Measurements from ENCODE around the gene EIF4E1B. TPM values are rescaled to one million over a fixed set of nuclear protein-coding genes. Genes with fewer than 3 reads are reported as not detected.

Gene EIF4E1B
- total RNA-seq, 1 experiment from 2014 or later = not detected

DNA sequence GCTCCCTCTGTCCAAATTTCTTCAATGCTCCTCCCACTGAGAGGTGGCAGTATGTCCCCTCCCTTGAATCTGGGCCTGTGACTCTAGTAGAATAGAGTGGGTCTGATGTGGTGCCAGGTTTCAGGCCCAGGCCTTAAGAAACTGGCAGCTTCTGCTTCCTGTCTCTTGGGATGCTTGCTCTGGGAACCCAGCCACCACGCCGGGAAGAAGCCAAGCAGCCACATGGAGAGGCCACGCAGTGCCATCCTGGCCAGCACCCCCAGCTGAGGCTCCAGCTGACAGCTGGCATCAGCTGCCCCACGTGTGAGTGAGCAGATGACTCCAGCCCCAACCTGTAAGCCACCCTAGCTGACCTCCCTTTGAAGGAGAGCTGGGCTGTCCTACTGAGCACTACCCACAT lies 9.5 kb downstream of the EIF4E1B start:
- no peak for DNase-seq (ENCODE audit: low read depth in 1 of 2, low spot score in 2 of 2)
- no peak overlapping the region for H3K27ac ChIP-seq
- H3K36me3 ChIP-seq = no peaks in the 10 kb centered on the region
- peaks cover 26% of the 10 kb centered on the region for H3K27me3 ChIP-seq (replicated peaks)
- no peaks in the 10 kb centered on the region for H3K9me3 ChIP-seq (replicated peaks)
- H3K4me3 ChIP-seq = no peak overlapping the region
- no peaks in the 10 kb centered on the region for H3K4me1 ChIP-seq (replicated peaks)

DNA sequence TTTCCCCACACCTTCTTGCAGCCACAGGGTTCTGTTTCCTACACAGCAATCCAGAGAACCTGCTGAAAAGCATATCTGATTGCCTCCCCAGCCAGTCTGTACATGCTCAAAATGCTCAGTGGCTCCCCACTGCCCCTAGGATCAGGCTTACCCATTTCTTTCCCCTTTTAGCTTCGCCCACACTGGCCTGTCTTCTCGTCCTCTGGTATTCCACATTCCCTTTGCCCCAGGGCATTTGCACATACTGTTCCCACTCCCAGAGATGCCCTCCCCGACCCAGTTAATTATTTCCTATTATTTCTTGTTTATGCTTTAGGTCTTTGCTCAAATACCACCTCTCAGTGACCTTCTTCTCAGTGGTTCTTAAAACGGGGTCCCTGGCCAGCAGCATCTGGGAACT lies 10.1 kb downstream of the EIF4E1B start:
- Histone ChIP-seq H3K4me1 (replicated peaks) (no peaks in the 10 kb centered on the region), H3K36me3 (no peaks in the 10 kb centered on the region), H3K27me3 (replicated peaks) (peaks cover 23% of the 10 kb centered on the region), H3K9me3 (replicated peaks) (no peaks in the 10 kb centered on the region), H3K27ac (no peak overlapping the region), H3K4me3 (no peak overlapping the region)
- DNase-seq (ENCODE audit: low read depth in 1 of 2, low spot score in 2 of 2) = no peak

DNA sequence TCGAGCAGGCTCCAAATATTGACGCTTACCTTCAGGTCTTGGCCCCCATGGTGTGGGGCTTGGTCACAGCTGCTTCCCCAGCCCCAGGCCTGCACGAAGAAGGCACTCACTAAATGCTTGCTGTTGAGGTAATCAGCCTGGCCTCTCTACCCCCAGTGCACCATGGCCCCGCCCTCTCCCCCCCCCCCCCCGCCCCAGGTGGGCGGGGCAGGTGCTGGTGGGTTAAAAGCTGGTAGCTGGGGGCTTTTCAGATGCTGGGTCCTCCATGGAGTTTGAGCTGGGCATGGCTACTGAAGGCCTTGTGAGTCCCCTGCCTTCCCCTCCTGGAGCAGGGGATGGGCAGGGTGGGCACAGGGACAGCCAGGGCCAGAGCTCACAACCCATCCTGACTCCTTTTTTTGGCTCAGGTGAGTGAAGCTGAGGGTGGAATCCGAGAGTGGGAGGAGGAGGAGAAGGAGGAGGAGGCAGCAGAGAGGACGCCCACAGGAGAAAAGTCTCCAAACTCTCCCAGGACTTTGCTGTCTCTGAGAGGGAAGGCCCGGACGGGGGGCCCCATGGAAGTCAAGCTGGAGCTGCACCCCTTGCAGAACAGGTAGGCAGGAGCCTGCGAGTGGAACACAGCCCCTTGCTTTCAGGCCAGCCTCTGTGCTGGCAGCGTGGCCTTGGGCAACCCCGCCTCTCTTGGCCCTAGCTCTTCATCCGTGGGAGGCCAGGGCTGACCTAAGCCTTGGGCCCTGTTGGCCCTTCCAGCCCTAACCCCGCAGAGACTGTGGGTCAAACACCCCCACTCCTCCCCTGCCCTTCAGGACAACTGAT lies 12.4 kb downstream of the EIF4E1B start:
- no peak for DNase-seq (ENCODE audit: low read depth in 1 of 2, low spot score in 2 of 2)
- peaks cover 6% of the 10 kb centered on the region for H3K4me1 ChIP-seq (replicated peaks)
- no peak overlapping the region for H3K4me3 ChIP-seq
- no peaks in the 10 kb centered on the region for H3K36me3 ChIP-seq
- H3K9me3 ChIP-seq (replicated peaks) = no peaks in the 10 kb centered on the region
- H3K27me3 ChIP-seq (replicated peaks) = peaks cover 5% of the 10 kb centered on the region; the same call in 1 of the 2 replicates
- no peak overlapping the region for H3K27ac ChIP-seq

DNA sequence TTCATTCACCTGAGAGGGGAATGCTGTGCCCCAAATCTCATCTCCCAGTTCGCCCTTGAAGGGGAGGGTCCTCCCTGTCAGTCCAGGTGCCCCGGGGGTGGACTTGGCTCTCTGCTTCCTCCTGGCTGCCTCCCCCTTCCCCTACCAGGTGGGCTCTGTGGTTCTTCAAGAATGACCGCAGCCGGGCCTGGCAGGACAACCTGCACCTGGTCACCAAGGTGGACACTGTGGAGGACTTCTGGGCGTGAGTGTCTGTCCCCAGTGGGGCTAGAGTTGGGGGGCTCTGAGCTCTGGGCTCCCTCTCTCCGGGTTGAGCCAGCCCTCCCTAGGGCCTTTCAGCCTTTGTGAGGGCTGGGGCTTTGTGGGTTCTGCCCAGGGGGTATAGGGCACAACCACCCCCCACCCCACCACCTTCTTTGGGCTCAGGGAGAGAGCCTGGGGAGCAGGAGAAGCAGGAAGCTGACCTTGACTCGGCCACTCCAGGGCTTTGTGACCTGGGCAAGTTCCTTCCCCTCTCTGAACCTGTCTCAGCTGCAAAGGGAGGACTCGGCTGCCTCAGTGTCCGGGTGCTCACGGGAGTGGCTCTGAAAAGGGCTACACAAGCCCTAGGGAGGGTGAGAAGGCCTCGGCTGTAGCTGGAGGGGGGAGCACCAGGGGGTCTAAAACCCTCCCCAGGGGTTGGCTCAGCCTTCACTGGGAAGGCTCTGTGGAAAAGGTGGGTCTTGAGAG lies 13.2 kb downstream of the EIF4E1B start:
- no peaks in the 10 kb centered on the region for H3K9me3 ChIP-seq (replicated peaks)
- no peak overlapping the region for H3K4me3 ChIP-seq
- H3K27me3 ChIP-seq (replicated peaks) = no peaks in the 10 kb centered on the region
- no peaks in the 10 kb centered on the region for H3K36me3 ChIP-seq
- DNase-seq (ENCODE audit: low read depth in 1 of 2, low spot score in 2 of 2) = no peak
- H3K27ac ChIP-seq = no peak overlapping the region
- H3K4me1 ChIP-seq (replicated peaks) = peaks cover 13% of the 10 kb centered on the region

DNA sequence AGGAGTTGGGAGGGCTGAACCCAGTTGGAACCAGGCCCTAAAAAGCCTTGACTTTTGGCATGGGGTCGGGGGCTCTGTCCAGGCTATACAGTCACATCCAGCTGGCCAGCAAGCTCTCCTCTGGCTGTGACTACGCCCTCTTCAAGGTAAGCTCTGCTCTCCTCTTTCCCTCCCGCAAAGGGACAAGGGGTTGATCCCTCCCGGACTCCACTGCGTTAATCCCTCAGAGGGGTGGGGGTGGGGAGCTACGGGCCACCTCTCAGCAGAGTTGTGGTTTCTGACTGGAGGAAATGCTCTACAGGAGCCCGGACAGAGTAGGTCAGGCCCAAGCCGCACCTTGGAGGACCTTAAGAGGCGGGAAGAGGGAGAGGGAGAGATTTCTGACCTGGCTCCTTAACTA lies 13.8 kb downstream of the EIF4E1B start:
- Histone ChIP-seq H3K4me3 (no peak overlapping the region), H3K27me3 (replicated peaks) (no peaks in the 10 kb centered on the region), H3K4me1 (replicated peaks) (peaks cover 16% of the 10 kb centered on the region), H3K27ac (no peak overlapping the region), H3K36me3 (no peaks in the 10 kb centered on the region), H3K9me3 (replicated peaks) (no peaks in the 10 kb centered on the region)
- no peak for DNase-seq (ENCODE audit: low read depth in 1 of 2, low spot score in 2 of 2)

DNA sequence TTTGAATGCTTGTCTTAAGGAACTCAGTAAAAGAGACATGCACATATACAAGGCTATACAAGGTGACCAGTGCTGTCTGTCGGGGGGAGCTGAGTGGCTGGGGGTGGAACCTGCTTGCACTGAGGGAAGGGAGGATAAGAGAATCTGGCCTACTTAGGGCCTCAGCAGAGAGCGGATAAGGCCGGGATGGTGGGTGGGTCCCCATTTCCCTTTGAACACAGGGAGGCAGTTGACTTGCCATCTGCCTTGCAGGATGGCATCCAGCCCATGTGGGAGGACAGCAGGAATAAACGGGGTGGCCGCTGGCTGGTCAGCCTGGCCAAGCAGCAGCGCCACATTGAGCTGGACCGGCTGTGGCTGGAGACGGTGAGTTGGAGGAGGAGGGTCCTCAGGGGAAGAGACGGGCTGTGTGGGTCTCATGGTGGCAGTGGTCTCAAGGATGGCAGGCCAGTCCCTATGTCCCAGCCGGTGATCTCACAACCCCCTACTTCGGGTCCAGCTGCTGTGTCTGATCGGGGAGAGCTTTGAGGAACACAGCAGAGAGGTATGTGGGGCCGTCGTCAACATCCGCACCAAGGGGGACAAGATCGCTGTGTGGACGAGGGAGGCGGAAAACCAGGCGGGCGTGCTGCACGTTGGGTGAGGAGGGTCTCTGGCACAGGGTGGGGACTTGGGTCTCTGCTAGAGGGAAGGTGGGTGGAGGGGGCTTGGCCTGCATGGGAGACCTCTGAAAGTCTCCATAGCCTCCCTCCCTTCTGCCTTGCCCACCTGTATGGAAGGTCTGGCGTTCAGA lies 14.6 kb downstream of the EIF4E1B start:
- Histone ChIP-seq H3K27ac (no peak overlapping the region), H3K36me3 (no peaks in the 10 kb centered on the region), H3K4me3 (no peak overlapping the region), H3K27me3 (replicated peaks) (no peaks in the 10 kb centered on the region), H3K9me3 (replicated peaks) (no peaks in the 10 kb centered on the region), H3K4me1 (replicated peaks) (peaks cover 16% of the 10 kb centered on the region)
- DNase-seq (ENCODE audit: low read depth in 1 of 2, low spot score in 2 of 2) = no peak

DNA sequence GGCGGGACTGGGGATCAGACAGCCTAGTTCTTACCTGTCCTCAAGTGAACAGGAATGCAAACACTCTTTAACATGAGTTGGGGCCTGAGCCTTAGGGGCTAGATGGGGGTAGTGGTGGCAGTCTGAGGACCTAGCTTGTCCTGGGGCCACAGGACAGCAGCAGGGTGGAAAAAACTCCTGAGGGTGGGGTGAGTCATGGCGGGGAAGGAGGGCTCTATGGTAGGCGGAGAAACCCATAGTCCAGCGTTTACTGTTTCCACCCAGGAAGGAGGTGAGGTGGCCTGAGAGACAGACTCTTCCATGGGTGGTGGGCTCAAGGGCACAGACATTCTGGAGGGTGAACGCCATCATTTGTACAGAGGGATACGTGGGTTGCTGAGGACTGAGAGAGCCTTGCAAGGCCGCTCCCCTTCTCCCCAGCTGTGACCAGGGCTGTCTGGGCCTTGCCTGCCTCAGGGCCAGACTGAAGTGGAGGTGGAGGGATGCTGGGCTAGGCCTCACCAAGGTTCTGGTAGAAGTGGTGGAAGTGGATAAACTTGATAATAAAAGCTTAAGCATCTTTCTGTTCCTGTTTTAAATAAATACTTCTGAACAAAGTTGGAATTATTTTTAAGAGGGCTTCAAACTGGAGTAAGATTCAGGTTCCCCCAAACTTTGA lies 15.7 kb downstream of the EIF4E1B start:
- DNase-seq (ENCODE audit: low read depth in 1 of 2, low spot score in 2 of 2) = no peak
- H3K27me3 ChIP-seq (replicated peaks) = no peaks in the 10 kb centered on the region
- H3K27ac ChIP-seq = no peak overlapping the region
- no peak overlapping the region for H3K4me3 ChIP-seq
- no peaks in the 10 kb centered on the region for H3K9me3 ChIP-seq (replicated peaks)
- H3K4me1 ChIP-seq (replicated peaks) = peaks cover 16% of the 10 kb centered on the region
- H3K36me3 ChIP-seq = no peaks in the 10 kb centered on the region

DNA sequence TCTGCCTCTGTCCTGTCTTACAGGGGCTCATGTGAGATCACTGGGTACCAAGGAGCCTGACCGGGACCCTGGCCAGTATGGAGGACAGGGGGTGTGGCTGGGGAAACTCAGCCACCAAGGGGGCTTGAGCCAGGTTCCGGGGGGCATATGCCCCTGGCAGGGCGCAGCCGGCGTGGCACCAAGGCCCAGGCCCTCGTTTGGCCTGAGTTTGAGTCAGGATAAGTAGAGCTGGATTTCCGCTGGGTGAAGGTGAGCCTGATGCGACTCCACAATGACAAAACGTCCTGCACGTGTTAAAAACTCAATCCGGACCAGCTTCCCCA lies 16.2 kb downstream of the EIF4E1B start:
- DNase-seq (ENCODE audit: low read depth in 1 of 2, low spot score in 2 of 2) = no peak
- no peaks in the 10 kb centered on the region for H3K9me3 ChIP-seq (replicated peaks)
- no peak overlapping the region for H3K27ac ChIP-seq
- H3K4me3 ChIP-seq = peak overlapping the region; percentile 57
- peaks cover 16% of the 10 kb centered on the region for H3K4me1 ChIP-seq (replicated peaks)
- H3K27me3 ChIP-seq (replicated peaks) = no peaks in the 10 kb centered on the region
- H3K36me3 ChIP-seq = no peaks in the 10 kb centered on the region

DNA sequence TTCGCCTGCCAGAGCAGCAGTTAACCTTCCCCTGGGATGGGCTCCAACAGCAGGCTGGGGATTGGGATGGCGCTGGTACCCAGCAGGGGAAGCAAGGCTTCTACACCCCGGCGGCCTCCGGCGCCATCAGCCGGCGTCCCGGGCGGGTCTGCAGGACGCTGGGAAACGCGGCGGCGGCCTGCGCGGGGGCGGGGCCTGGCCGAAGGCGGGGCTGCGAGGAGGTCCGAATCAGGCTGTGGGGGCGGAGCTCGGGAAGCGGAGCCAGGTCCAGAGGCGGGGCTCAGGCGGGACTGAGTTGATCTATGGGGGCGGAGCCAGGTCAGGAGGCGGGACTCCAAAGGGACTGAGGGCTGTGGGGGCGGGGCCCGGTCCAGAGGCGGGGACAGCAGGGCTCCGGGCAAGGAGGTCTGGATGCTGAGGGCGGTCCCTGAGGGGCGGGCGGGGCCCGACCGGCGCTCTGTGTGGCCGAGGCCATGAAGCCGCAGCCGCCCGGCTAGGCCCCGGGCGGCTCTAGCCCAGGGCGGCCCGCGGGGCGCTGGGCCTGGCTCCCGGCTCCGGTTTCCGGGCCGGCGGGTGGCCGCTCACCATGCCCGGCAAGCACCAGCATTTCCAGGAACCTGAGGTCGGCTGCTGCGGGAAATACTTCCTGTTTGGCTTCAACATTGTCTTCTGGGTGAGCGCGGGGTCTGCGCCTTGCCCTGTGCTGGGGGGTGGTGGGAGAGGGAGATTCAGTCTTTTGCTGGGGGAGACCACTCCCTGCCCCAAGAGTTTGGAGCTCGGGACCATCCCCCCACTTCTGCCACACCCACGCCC lies 16.8 kb downstream of the EIF4E1B start, which contains the start of gene TSPAN17:
TSPAN17 (plus strand) TSS at position 455 of the 813 bp plus-strand sequence; CDS start at position 587, 132 bp downstream.
- no peaks in the 10 kb centered on the region; the same call in 1 of the 2 replicates for H3K36me3 ChIP-seq
- H3K9me3 ChIP-seq (replicated peaks) = no peaks in the 10 kb centered on the region
- peak within 1 kb of the TSS; percentile 57 for H3K4me3 ChIP-seq
- peaks cover 16% of the 10 kb centered on the region for H3K4me1 ChIP-seq (replicated peaks)
- H3K27ac ChIP-seq = peak within 1 kb of the TSS; percentile 52
- DNase-seq (ENCODE audit: low read depth in 1 of 2, low spot score in 2 of 2) = peak; percentile 99 to 100
- no peaks in the 10 kb centered on the region for H3K27me3 ChIP-seq (replicated peaks)

DNA sequence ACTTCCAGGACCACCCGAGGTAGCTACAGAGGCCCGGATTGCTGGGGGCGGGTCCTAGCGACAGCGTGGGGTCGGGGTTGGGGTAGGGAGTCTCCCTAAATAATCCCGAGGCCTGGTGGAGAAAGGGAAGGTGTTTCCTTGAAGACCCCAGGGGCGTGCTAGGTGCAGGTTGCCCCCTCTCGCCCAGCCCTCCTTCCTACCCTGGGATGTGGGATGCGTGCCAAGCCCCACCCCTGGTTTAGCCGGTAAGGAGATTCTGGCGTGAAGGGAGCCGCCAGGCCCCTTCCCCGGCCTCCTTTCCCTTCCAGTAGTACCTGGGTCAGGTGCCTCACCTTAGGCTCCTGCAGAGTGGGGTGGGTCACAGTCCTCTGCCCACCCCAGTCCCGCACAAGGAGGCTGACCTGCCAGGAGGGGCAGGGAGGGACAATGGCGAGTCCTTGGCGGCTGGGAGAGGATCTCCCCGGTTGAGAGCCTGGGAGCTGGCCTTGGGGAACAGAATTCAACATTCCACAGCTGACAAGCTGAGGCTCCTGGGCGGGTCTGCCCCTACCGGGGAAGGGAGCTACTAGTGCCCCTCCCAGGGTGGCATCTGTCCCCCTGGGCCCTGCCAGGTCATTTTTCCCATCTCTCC lies 17.5 kb downstream of the EIF4E1B start:
- DNase-seq (ENCODE audit: low read depth in 1 of 2, low spot score in 2 of 2) = peak; percentile 63 to 76
- H3K4me3 ChIP-seq = peak overlapping the region; percentile 57
- H3K27ac ChIP-seq = peak overlapping the region; percentile 52; the same call in 1 of the 2 replicates
- peaks cover 16% of the 10 kb centered on the region for H3K4me1 ChIP-seq (replicated peaks)
- no peaks in the 10 kb centered on the region for H3K9me3 ChIP-seq (replicated peaks)
- H3K36me3 ChIP-seq = peaks cover 5% of the 10 kb centered on the region
- no peaks in the 10 kb centered on the region for H3K27me3 ChIP-seq (replicated peaks)

DNA sequence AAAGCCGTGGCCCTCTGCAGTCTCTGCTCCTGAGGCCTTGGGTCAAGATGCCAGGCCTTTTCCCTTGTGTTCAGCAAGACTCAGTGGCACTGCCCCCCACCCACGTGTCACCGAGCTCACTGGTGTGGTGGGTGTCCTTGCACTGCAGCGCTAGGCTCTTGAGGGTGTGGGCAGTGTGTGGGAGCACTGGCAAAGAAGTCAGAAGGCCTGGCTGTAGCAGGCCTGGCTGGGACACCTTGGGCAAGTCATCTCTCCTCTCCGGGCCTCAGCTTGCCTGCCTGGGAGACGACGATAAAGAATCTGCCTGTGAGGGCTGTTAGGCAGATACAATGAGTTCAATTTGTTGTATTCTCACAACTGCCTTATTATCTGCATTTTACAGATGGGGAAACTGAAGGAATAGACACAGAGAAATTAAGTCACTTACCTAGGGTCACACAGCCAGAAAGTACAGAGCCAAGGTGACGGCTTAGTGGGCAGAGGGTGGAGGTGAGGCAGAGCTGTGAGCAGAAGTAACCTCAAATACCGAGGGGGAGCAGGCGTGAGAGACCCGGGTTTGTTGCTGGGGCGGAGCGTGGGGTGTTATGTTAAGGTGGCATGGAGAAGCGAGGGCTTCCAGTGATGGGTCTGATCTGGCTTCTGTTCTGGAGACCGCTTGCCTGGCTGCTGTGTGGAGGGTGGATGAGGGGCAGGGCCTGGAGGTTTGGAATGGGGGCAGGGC lies 18.2 kb downstream of the EIF4E1B start:
- Histone ChIP-seq H3K4me3 (peak overlapping the region; percentile 57), H3K9me3 (replicated peaks) (no peaks in the 10 kb centered on the region), H3K36me3 (peaks cover 12% of the 10 kb centered on the region), H3K27ac (no peak overlapping the region), H3K4me1 (replicated peaks) (peaks cover 16% of the 10 kb centered on the region), H3K27me3 (replicated peaks) (no peaks in the 10 kb centered on the region)
- no peak for DNase-seq (ENCODE audit: low read depth in 1 of 2, low spot score in 2 of 2)

DNA sequence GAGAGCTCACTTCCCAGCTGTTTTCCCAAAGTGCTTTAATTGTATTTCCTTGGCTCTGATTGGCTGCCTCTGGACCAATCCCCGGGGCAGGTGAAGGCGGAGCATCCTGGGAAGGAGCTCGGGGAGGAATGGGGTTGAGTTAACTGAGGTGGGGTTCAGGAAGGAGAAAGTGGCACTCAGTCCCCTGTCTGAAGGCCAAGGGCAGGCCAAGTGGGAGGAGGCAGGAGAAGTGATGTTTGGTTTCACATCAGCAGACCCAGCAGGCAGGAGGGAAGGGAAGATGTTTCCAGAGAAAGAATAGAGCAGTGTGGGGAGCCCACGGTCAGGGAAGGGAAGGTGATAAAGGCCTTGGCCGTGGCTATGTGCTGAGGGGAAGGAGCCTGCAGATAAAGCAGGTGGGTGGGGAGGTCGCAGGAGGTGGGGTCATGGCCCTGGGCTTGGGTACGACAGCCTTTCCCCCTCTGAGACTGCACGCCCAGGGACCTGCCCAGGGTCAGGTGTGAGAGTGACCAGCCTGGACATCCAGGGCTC lies 19.9 kb downstream of the EIF4E1B start:
- H3K4me1 ChIP-seq (replicated peaks) = peaks cover 16% of the 10 kb centered on the region
- H3K4me3 ChIP-seq = no peak overlapping the region
- no peak overlapping the region for H3K27ac ChIP-seq
- H3K36me3 ChIP-seq = peaks cover 23% of the 10 kb centered on the region
- H3K27me3 ChIP-seq (replicated peaks) = no peaks in the 10 kb centered on the region
- H3K9me3 ChIP-seq (replicated peaks) = no peaks in the 10 kb centered on the region
- DNase-seq (ENCODE audit: low read depth in 1 of 2, low spot score in 2 of 2) = no peak

Data from SJSA1 (cell line).